ENCODE measurements around the gene EPPIN. TPM values are rescaled to one million over a fixed set of nuclear protein-coding genes. Genes with fewer than 3 reads are reported as not detected.

The EPPIN gene
- polyA plus RNA-seq, 1 donor (not counting 4 experiments of a cell fraction or from before 2014, with no cell fraction given), result not detected

DNA sequence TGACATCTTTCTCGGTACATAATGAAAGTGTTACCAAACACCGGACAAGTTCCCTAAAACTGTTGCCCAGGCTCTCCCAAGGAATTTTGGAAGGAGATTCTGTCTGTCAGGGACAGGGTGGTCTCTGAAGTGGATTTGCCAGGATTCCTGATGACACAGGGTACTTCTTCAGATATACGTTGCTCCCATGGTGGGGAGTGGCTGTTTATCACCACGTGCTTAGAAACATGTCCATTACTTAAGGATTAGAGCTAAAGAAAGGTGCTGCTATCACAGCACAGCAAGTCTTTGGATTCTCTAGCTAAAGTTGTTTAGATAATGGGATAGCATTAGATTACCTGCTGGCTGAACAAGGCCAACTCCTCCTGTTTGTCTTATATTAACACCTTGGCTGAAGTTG lies 38.1 kb downstream of the EPPIN start:
- Histone ChIP-seq H3K9ac (ENCODE audit: control insufficient read depth, extremely low read depth, insufficient read depth, low read length) (no peak overlapping the region), H3K4me2 (ENCODE audit: control insufficient read depth, extremely low read depth, insufficient read depth, low read depth, low read length) (no peak overlapping the region), H3K27me3 (ENCODE audit: control insufficient read depth, extremely low read depth, insufficient read depth, low read length) (no peaks in the 10 kb centered on the region), H3K4me3 (ENCODE audit: control insufficient read depth in 2 of 3, extremely low read depth in 1 of 3, insufficient read depth in 2 of 3, low read depth in 1 of 3, low read length in 3 of 3) (no peak overlapping the region), H3K9me1 (ENCODE audit: control insufficient read depth, extremely low read depth, insufficient read depth, low read length) (no peaks in the 10 kb centered on the region), H3K36me3 (ENCODE audit: control insufficient read depth in 2 of 2, extremely low read depth in 1 of 2, insufficient read depth in 2 of 2, low read length in 2 of 2) (no peaks in the 10 kb centered on the region), H2AFZ (ENCODE audit: control insufficient read depth, low read length) (no peak overlapping the region), H3K79me2 (ENCODE audit: control insufficient read depth, insufficient read depth, low read length) (no peaks in the 10 kb centered on the region), H3K4me1 (ENCODE audit: control insufficient read depth, extremely low read depth, insufficient read depth, low read length) (peaks cover 21% of the 10 kb centered on the region), H3K9me3 (ENCODE audit: control insufficient read depth, low read depth, low read length) (no peaks in the 10 kb centered on the region), H4K20me1 (ENCODE audit: control insufficient read depth, extremely low read depth, insufficient read depth, low read length) (no peaks in the 10 kb centered on the region), H3K27ac (ENCODE audit: control insufficient read depth, insufficient read depth, low read length) (no peak overlapping the region)
- dilution Hi-C loops (cut with MboI; ENCODE audit: extremely low pct_ligation_motif_present, low sequenced_read_pairs), result no loop called here
- DNase-seq (ENCODE audit: low read depth, low spot score), result no peak
- FAIRE-seq, result no peak
- TF ChIP-seq EZH2 (IDR thresholded peaks at IDR 0.05; ENCODE audit: low read length), result no peak
- TF ChIP-seq, protein P1, sequence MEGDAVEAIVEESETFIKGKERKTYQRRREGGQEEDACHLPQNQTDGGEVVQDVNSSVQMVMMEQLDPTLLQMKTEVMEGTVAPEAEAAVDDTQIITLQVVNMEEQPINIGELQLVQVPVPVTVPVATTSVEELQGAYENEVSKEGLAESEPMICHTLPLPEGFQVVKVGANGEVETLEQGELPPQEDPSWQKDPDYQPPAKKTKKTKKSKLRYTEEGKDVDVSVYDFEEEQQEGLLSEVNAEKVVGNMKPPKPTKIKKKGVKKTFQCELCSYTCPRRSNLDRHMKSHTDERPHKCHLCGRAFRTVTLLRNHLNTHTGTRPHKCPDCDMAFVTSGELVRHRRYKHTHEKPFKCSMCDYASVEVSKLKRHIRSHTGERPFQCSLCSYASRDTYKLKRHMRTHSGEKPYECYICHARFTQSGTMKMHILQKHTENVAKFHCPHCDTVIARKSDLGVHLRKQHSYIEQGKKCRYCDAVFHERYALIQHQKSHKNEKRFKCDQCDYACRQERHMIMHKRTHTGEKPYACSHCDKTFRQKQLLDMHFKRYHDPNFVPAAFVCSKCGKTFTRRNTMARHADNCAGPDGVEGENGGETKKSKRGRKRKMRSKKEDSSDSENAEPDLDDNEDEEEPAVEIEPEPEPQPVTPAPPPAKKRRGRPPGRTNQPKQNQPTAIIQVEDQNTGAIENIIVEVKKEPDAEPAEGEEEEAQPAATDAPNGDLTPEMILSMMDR (optimal IDR thresholded peaks at IDR 0.05 in 1 of 3, IDR thresholded peaks at IDR 0.05 in 1 of 3, conservative IDR thresholded peaks at IDR 0.05 in 1 of 3; ENCODE audit: extremely low read depth in 1 of 3, insufficient read depth in 2 of 3, low read length in 3 of 3), result no peak

DNA sequence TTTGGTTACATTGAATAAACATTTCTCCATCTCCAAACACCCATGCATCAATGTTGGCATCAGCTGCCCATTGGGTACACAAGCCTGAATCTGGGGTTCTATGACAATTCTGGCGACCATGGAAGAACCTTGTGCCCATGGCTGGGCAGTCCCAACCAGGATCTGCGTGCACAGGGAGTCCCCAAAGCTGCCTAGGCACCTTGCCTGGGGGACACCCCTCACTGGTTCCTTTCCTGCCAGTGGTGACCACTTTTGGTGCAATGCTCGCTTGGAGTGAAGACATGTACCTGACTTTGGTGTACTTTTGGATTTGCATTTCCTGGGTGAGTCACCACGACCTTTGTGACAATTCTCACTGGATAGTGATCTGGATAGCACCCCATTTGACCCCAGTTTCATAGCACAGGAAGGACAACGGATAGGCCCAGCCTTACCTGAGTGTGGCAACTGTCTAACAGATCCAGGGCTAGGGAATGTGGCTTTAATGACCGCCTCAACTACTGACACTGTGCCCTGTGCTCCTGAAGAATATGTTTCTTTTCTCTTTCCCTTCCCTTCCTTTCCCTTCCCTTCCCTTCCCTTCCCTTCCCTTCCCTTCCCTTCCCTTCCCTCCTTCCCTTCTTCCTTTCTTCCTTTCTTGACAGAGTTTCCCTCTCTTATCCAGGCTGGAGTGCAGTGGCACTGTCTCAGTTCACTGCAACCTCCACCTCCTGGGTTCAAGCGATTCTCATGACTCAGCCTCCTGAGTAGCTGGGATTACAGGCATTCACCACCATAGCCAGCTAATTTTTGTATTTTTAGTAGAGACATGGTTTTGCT lies 38.9 kb downstream of the EPPIN start:
- H3K9me1 ChIP-seq (ENCODE audit: control insufficient read depth, extremely low read depth, insufficient read depth, low read length), result no peaks in the 10 kb centered on the region
- no peaks in the 10 kb centered on the region for H3K9me3 ChIP-seq (ENCODE audit: control insufficient read depth, low read depth, low read length)
- dilution Hi-C loops (cut with MboI; ENCODE audit: extremely low pct_ligation_motif_present, low sequenced_read_pairs), result no loop called here
- no peak overlapping the region for H3K9ac ChIP-seq (ENCODE audit: control insufficient read depth, extremely low read depth, insufficient read depth, low read length)
- H3K27me3 ChIP-seq (ENCODE audit: control insufficient read depth, extremely low read depth, insufficient read depth, low read length), result no peaks in the 10 kb centered on the region
- peaks cover 21% of the 10 kb centered on the region for H3K4me1 ChIP-seq (ENCODE audit: control insufficient read depth, extremely low read depth, insufficient read depth, low read length)
- TF ChIP-seq, protein P1 (optimal IDR thresholded peaks at IDR 0.05 in 1 of 3, IDR thresholded peaks at IDR 0.05 in 1 of 3, conservative IDR thresholded peaks at IDR 0.05 in 1 of 3; ENCODE audit: extremely low read depth in 1 of 3, insufficient read depth in 2 of 3, low read length in 3 of 3), result no peak
- TF ChIP-seq EZH2 (IDR thresholded peaks at IDR 0.05; ENCODE audit: low read length), result no peak
- no peak overlapping the region for H2AFZ ChIP-seq (ENCODE audit: control insufficient read depth, low read length)
- peak overlapping the region; percentile 79 for H3K27ac ChIP-seq (ENCODE audit: control insufficient read depth, insufficient read depth, low read length)
- H3K4me3 ChIP-seq (ENCODE audit: control insufficient read depth in 2 of 3, extremely low read depth in 1 of 3, insufficient read depth in 2 of 3, low read depth in 1 of 3, low read length in 3 of 3), result no peak overlapping the region
- no peak for FAIRE-seq
- DNase-seq (ENCODE audit: low read depth, low spot score), result no peak
- H4K20me1 ChIP-seq (ENCODE audit: control insufficient read depth, extremely low read depth, insufficient read depth, low read length), result no peaks in the 10 kb centered on the region
- no peak overlapping the region for H3K4me2 ChIP-seq (ENCODE audit: control insufficient read depth, extremely low read depth, insufficient read depth, low read depth, low read length)
- no peaks in the 10 kb centered on the region for H3K36me3 ChIP-seq (ENCODE audit: control insufficient read depth in 2 of 2, extremely low read depth in 1 of 2, insufficient read depth in 2 of 2, low read length in 2 of 2)
- no peaks in the 10 kb centered on the region for H3K79me2 ChIP-seq (ENCODE audit: control insufficient read depth, insufficient read depth, low read length)
